Endothelial cell (in vitro differentiated cells): ENCODE results near the gene SH3PXD2A. TPM values are rescaled to one million over a fixed set of nuclear protein-coding genes. Genes with fewer than 3 reads are reported as not detected.

ENCODE experiments used
- DNase-seq: peaks from one replicate; pipeline ENCODE4 v3.0.0; 2021; ENCODE audit warnings: low spot score
- H3K27ac Mint-ChIP-seq: one replicate; pipeline ENCODE4 v1.8.0; 2021; ENCODE audit warnings: mixed read lengths, inconsistent platforms; ENCODE audit not compliant: unreplicated experiment
- H3K27me3 Mint-ChIP-seq: one replicate; pipeline ENCODE4 v1.8.0; 2021; ENCODE audit warnings: mild to moderate bottlenecking, moderate library complexity, mixed read lengths, inconsistent platforms; ENCODE audit not compliant: unreplicated experiment
- H3K36me3 Mint-ChIP-seq: one replicate; pipeline ENCODE4 v1.8.0; 2021; ENCODE audit warnings: mild to moderate bottlenecking, low read depth, mixed read lengths, inconsistent platforms; ENCODE audit not compliant: unreplicated experiment
- H3K4me1 Mint-ChIP-seq: one replicate; pipeline ENCODE4 v1.8.0; 2021; ENCODE audit warnings: mild to moderate bottlenecking, mixed read lengths, inconsistent platforms; ENCODE audit not compliant: unreplicated experiment
- H3K4me3 Mint-ChIP-seq: one replicate; pipeline ENCODE4 v1.8.0; 2021; ENCODE audit warnings: mild to moderate bottlenecking, mixed read lengths, inconsistent platforms; ENCODE audit not compliant: unreplicated experiment
- H3K9me3 Mint-ChIP-seq: one replicate; pipeline ENCODE4 v1.8.0; 2021; ENCODE audit warnings: mixed read lengths, inconsistent platforms; ENCODE audit not compliant: unreplicated experiment
- CTCF ChIP-seq: fragments of 200-600 bp; sonication (generic); IDR thresholded peaks from one replicate; pipeline ENCODE4 v1.5.0; 2021; ENCODE audit warnings: antibody characterized with exemption; ENCODE audit not compliant: unreplicated experiment
- total RNA-seq: library from RNA; stranded (reverse); fragmentation: NEBNext Ultra II Directional; extraction: Animal tissue kit (Norgen Biotek cat#: 25700); gene quantifications from one replicate; pipeline ENCODE4 v1.2.1, GENCODE V29; 2021; ENCODE audit not compliant: unreplicated experiment

The SH3PXD2A gene
- total RNA-seq, 1 donor from 2014 or later: 59.9 TPM

DNA sequence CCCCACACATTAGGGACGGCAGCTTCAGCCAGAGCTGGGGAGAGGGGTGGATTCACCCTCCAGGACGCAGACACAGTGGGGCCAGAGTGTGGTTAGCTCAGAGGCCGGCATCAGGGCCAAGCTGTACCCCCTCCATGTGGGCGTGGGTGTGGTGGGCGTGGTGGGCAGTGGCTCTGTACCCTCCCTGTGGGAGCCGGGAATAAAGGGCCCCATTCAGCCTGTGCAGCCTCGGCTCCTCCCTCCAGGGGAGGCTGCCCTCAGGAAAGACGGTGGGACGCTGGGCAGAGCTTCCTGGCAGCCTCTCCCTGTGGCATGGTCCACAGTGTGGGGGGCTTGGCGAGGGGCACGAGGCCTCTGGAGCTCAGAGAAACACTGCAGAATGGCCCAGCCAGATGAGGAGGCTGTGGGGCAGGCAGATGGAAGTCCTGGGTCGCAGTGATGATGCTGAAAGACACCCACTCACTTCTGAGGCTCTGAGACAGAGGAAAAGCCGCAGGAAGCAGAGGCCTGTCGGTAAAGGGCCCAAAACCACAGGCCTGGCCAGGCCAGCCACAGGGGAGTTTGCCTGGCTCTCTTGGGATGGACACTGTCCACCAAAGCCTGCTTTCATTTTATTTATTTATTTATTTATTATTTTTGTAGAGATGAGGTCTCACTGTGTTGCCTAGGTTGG lies 108.0 kb downstream of the SH3PXD2A start:
- DNase-seq: no peak
- H3K4me3 Mint-ChIP-seq: no peak overlapping the region
- H3K4me1 Mint-ChIP-seq: peaks cover 32% of the 10 kb centered on the region
- peaks cover 17% of the 10 kb centered on the region for H3K27me3 Mint-ChIP-seq
- TF ChIP-seq CTCF: no peak
- H3K9me3 Mint-ChIP-seq: no peaks in the 10 kb centered on the region
- H3K27ac Mint-ChIP-seq: peak overlapping the region; percentile 70
- H3K36me3 Mint-ChIP-seq: peaks cover 13% of the 10 kb centered on the region

- peak; percentile 26 for DNase-seq
- TF ChIP-seq CTCF: no peak
- Mint-ChIP-seq H3K9me3 (no peaks in the 10 kb centered on the region), H3K36me3 (peaks cover 17% of the 10 kb centered on the region), H3K27ac (peak overlapping the region; percentile 82), H3K27me3 (peaks cover 17% of the 10 kb centered on the region), H3K4me3 (peak overlapping the region; percentile 75), H3K4me1 (peaks cover 32% of the 10 kb centered on the region)
Observed at GRCh38 chr10:103746598-103746997, 108.8 kb downstream of the SH3PXD2A start.

GRCh38 chr10:103745341-103746247 lies 109.8 kb downstream of the SH3PXD2A start:
- TF ChIP-seq CTCF: no peak
- Mint-ChIP-seq H3K4me1 (peaks cover 37% of the 10 kb centered on the region), H3K9me3 (no peaks in the 10 kb centered on the region), H3K27me3 (peaks cover 16% of the 10 kb centered on the region), H3K36me3 (peaks cover 17% of the 10 kb centered on the region), H3K4me3 (no peak overlapping the region), H3K27ac (no peak overlapping the region)
- DNase-seq: no peak

DNA sequence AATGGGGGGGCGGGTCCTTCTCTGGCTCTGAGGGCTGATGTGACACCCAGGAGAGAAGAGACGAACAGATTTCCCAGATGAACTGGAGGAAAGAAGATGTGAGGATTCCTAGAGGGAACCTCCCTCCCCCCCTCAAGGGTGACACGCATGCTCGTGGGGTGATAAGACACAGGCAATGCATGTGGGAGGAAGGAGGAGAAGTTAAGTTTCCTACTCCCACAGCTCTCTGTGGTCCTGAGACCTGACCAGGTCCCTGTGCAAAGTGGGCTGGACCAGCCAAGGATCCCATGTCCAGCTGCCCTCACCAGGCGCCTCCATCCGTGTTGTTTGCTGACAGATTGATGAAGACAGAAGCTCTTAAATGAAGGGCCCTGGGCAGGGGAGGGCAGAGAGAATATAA lies 112.6 kb downstream of the SH3PXD2A start:
- no peak overlapping the region for H3K27ac Mint-ChIP-seq
- H3K9me3 Mint-ChIP-seq: no peaks in the 10 kb centered on the region
- H3K4me3 Mint-ChIP-seq: no peak overlapping the region
- peaks cover 42% of the 10 kb centered on the region for H3K4me1 Mint-ChIP-seq
- peaks cover 13% of the 10 kb centered on the region for H3K36me3 Mint-ChIP-seq
- peaks cover 13% of the 10 kb centered on the region for H3K27me3 Mint-ChIP-seq
- TF ChIP-seq CTCF: no peak
- DNase-seq: no peak

DNA sequence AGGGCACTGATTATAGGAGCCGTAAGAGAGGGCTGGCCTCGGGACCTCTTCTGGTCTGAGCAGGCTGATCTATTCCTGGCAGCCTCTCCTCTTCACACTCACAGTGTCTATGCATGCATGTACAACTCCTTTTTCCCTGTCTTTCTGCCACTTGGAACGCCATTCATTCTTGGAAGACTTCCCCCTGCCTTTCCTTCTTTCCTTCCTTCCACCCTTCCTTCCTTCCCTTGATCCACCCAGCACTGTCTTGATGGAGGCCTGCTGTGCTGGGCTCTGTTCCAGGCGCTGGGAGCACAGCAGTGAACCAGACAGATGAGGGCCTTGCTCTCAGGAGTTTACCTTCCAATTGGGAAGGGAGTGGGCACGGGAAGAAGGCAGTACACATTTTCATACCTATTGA lies 114.8 kb downstream of the SH3PXD2A start:
- no peak for TF ChIP-seq CTCF
- no peak for DNase-seq
- no peak overlapping the region for H3K4me3 Mint-ChIP-seq
- no peak overlapping the region for H3K27ac Mint-ChIP-seq
- H3K27me3 Mint-ChIP-seq: peaks cover 9% of the 10 kb centered on the region
- no peaks in the 10 kb centered on the region for H3K9me3 Mint-ChIP-seq
- peaks cover 38% of the 10 kb centered on the region for H3K4me1 Mint-ChIP-seq
- H3K36me3 Mint-ChIP-seq: peaks cover 28% of the 10 kb centered on the region
